Dermis blood vessel endothelial cell (primary cell): Measurements from ENCODE around the gene CYTH2. TPM values are rescaled to one million over a fixed set of nuclear protein-coding genes. Genes with fewer than 3 reads are reported as not detected.

ENCODE experiments used
- DNase-seq: peaks from one replicate; pipeline ENCODE4 v3.0.0; 2010
- total RNA-seq: library from RNA; depleted of rRNA; stranded (reverse); fragments of >200 nt; gene quantifications from 2 replicates; pipeline ENCODE4 v1.2.3, GENCODE V29; 2014

CYTH2 gene
- total RNA-seq, 1 donor from 2014 or later, result 89.0 TPM

DNA sequence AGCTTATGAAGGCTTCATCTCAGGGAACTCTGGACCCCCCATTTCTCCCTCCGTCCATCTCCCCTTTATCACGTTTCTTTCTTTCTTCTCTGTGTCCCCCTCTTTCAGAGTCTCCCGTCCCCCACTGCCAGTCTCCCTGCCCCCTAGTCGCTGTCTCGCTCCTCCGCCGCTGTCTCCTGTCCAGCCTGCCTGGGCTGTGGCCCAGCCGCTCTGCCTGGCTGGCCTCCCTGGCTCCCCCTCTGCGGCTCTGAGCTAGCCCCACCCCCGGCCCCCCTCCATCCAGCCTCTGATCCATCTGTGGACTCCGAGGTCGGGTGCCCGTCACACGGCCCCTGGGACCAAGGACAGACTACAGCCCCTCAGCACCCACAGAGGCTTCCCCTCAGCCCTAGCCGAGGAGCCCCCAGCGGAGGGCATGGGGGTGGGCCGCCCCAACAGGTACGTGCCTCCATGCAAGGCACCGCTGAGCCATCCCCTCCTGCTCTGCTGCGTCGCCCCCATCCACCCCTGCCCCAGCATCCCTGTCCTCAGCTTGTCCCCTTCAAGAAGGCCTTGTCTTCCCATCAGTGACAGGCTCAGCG, 14.9 kb upstream of the CYTH2 start:
- no peak for DNase-seq

DNA sequence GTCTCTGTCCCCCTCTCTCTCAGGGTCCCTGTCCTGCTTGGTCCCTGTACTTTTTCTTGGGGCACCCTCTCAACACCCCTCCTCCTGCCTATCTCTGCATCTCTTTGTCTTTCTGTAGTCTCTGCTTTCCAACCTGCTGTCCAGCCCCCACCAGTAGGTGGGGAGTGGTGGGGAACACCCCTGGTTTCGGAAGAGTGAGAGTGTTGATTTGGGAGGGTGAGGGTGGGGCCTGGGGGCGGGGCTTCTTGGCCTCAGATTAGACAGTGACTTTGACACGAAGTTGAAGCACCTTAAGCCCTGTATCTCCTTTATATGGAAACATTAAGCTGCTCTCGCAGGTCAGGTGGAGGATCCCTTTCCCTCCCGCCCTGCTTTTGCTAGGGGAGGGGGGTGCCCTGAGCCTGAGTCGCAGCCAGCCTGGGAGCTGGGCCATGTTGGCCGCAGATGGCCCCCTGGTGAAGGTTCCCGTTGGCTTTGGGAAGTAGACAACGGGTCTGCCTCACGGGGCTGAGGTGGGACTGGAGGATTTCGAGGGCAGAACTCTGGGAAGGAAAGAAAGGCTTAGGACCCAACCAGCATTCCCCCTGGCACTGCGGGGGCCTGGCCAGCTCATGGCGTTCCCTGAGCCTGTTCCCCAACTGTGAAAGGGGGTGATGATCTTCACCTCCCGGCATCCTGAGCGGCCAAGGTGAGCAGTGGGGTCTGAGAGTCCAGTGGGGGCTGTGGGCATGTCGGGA, 13.8 kb upstream of the CYTH2 start, which contains the start of gene KCNJ14:
TSS of gene KCNJ14 (plus strand) at position 404 of the 737 bp plus-strand sequence. CDS start 6,151 bp downstream, outside the sequence.
- DNase-seq, result no peak

DNA sequence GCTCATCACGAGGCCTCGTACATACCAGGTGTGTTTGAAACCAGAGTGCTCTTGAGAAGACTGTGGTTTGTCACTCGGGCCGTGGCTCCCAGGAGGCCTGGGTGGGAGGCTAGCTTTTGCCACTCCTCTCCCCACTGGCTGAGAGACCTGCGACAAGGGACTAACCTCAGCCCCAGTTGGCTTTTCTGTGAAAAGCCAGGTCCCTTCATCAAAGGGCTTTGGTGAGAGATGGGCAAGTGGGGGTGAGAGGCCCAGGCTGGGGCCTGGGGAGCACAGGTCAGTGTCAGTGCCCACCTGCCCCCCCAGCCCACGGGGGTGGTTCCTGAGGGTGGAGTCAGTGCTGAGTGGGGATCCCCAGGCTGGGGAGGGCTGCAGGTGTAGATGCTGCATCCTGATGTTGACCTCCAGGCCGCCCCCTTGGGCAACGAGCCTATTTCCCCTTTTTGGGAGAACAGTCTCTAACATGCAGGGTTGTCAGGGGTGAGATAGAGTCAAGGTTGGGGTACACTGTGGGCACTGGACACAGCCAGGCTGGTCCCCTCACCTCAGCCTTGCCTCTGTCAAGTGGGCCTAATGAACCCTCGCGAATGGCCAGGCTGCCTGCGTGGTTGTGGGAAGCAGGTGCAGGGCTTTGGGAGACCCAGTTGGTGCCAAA, 13.1 kb upstream of the CYTH2 start:
- no peak for DNase-seq

DNA sequence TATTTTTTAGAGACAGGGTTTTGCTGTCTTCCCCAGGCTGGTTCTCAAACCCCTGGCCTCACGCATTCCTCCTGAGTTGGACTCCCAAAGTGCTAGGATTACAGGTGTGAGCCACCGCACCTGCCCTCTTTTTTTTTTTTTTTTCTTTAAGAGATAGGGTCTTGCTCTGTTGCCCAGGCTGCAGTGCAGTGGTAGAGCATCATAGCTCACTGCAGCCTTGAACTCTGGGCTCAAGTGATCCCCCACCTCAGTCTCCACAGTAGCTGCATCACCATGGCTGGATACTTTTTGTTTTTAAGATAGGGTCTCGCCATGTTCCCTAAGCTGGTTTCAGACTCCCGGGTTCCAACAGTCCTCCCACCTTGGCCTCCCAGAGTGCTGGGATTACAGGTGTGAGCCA, 12.3 kb upstream of the CYTH2 start:
- no peak for DNase-seq

DNA sequence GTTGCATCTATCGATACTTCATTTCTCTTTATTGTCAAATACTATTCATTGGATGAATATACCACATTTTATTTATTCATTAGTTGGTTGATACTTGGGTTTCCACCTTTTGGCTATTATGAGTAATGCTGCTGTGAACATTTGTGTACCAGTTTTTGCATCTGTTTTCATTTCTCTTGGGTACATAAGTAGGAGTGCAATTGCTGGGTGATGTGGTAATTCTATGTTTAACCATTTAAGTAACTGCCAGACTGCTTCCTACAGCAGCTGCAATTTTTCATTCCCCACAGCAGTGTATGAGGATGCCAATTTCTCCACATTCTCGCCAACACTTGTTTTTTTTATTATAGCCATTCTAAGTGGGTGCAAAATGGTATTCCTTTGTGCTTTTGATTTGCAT, 11.2 kb upstream of the CYTH2 start:
- no peak for DNase-seq

DNA sequence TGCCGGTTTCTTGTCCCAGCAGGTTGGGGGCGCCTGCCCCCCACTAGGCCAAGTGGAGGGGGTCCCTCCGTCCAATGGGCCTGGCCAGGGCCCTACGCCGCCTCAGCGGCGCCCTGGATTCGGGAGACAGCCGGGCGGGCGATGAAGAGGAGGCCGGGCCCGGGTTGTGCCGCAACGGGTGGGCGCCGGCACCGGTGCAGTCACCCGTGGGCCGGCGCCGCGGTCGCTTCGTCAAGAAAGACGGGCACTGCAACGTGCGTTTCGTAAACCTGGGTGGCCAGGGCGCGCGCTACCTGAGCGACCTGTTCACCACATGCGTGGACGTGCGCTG, 7.6 kb upstream of the CYTH2 start:
- DNase-seq, result no peak

DNA sequence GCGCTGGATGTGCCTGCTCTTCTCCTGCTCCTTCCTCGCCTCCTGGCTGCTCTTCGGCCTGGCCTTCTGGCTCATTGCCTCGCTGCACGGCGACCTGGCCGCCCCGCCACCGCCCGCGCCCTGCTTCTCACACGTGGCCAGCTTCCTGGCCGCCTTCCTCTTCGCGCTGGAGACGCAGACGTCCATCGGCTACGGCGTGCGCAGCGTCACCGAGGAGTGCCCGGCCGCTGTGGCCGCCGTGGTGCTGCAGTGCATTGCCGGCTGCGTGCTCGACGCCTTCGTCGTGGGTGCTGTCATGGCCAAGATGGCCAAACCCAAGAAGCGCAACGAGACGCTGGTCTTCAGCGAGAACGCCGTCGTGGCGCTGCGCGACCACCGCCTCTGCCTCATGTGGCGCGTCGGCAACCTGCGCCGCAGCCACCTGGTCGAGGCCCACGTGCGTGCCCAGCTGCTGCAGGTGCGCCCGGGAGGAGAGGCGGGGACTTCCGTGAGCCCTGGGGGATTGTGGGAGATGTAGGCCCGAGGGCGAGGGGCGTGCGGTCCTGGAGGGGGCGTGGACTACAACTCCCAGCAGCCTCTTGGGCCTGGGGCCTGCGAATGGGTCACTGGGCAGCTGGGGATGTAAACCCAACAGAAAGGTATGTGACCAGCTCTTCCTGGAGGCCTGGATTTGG, 7.0 kb upstream of the CYTH2 start:
- no peak for DNase-seq

DNA sequence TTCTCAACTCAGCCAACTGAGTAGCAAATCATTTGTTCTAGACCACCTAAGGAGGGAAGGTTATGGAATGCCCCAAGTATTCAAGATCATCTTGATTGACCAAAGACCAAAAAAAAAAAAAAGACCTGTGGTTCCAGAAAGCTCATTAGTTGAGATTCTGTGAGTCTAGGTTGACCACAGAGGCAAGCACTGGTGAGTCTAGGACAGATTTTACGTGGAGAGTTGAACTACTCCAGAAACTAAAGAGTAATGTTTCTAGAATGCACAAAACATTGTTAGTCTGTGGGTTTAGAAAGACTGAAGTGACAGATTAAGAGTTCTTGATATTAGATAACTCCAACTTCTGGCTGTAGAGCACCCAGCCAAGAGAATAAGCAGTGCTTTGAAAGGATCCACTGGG, 4.0 kb upstream of the CYTH2 start:
- no peak for DNase-seq

DNA sequence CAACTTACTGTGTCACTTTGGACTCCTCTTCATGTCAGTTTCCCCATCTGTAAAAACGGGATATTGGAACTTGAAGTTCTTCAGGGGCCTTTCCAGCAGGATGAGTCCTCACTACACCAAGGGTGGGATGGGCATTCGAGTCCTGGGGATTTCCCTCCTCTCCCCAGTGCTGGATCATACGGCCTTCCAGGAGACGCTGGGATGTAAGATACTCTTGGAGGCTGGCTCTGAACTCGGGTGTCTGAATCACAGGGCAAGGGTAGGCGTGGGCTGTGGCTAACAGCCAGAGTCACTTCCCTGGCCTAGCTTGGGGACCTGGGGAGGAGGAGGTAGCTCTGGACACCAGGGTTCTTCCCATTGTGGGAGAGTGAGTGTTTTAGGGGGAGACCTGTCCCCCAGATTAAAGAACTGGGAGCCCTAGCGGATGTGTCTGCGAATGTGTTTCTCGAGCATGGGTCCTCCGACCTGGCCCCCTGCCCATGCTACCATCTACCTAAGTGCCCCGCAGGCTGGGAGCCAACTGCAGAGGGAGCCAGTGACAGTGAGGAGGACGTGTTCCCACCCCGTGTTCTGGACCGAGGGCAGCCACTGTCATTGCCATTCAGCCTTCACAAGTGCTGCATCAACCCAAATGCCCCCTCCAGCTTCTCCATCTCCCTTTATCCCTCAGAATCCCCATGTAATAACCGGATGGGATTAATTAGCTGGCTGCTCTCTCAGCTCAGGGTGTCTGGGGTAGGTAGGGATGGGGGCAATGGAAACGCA, 2.4 kb upstream of the CYTH2 start:
- DNase-seq, result peak; percentile 30

DNA sequence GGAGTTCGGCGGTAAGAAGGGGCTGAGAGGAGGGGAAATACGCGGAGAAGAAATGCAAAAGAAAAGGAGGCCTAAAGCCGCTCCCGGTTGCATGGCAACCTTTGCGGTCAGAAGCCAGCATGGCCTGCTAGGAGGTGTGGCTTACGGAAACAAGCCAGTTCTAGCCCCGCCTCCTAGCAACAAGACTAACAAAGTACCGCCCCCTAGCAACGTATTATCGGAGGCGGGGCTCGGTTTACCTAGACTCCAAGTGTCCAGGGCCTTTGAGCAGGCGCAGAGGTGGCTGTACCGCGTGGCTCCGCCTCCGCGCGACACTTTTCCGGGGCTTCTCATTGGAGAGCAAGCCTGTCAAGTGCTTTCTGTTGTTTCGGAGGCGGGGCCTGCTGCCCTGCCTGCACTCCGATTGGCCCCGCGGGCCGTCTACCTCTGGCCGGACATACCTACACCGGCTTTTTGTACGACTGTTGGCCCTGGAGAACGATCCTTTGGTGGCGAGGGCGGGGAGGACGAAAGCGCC, 339 bp upstream of the CYTH2 start:
- peak; percentile 100 for DNase-seq

DNA sequence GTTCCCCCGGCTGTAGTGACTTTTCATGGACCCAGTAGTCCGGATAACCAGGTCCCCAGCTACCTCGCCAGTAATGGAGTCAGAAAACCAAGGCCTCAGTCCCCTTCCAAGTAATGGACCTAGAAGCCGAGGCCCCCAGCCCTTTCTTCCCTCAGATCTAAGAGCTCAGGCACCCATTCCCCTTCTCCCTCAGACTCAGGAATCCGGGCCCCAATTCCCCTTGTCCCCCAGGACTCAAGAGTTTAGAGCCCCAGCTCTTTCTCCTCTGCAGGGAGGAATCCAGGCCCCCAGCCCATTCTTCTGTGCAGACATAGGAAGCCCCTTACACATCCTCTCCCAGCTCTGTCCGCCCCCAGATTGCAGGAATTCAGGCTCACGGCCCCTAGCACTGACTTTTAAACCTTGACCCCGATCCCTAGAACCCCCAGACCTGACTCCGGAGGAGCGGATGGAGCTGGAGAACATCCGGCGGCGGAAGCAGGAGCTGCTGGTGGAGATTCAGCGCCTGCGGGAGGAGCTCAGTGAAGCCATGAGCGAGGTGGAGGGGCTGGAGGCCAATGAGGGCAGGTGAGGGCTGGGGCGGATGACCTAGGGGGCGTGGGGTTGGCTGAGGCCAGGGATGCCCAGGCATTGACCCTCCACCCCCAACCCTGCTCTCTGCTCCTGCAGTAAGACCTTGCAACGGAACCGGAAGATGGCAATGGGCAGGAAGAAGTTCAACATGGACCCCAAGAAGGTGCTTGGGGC, 938 bp downstream of the CYTH2 start:
- no peak for DNase-seq

DNA sequence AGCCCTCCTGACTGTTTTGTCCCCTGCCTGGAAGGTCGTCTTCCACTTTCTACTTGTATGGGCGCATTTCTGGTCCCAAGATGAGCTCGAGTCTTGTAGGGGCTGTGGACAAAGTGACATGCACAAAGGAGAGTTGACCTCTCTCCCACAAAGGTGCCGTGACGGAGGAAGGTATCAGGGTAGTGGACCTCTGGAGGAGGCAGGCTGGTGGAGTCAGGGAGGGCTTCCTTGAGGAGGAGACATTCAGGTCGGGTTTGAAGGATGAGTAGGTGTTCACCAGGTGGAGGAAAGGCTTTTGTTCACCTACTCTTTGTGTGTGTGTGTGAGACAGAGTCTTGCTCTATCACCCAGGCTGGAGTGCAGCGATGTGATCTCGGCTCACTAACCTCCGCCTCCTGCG, 1.7 kb downstream of the CYTH2 start:
- DNase-seq, result no peak

DNA sequence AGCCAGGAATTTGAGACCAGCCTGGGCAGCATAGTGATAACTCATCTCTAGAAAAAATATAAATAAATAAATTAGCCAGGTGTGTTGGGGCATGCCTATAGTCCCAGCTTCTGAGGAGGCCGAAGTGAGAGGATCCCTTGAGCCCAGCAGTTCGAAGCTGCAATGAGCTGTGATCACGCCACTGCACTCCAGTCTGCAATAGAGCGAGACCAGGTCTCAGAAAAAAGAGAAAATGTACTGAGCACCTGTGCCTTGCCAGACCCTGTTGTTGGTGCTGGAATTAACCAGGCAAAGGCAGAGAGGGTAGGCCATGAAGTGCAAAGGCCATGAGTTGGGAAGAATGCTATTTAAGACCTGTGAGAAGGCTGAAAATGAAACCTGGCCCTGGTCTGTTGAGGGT, 2.7 kb downstream of the CYTH2 start:
- DNase-seq, result no peak

DNA sequence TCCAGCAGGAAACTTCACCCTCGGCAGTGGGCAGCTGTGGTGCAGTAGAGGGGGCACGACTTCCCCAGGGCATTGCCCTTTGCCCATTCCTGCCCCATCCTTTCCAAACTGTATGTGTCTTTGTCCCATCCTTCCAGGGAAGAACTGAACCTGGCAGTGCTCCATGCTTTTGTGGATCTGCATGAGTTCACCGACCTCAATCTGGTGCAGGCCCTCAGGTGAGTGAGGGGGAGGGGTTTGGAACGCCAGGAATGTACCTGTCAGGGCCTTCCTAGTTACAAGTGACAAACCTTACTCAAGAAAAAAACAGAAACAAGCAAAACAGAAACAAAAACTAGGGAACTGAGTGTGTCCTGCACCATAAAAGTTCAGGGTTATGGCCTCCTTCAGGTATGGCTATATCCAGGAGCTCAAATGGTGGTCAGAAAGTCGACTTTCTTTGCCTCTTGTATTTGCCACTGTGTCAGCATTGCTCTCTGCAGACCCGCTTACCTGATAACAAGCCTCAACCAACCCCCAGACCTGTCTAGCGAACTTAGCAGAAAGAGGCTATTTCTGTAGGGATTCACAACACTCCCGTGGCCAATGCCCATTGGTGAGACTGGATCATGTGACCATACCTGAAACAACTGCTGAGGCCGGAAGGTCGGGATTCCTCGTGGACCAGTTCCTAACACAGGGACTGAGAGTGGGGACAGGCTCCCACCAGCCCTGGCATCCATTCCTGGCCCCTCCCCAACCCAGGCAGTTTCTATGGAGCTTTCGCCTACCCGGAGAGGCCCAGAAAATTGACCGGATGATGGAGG, 4.2 kb downstream of the CYTH2 start:
- DNase-seq, result no peak

DNA sequence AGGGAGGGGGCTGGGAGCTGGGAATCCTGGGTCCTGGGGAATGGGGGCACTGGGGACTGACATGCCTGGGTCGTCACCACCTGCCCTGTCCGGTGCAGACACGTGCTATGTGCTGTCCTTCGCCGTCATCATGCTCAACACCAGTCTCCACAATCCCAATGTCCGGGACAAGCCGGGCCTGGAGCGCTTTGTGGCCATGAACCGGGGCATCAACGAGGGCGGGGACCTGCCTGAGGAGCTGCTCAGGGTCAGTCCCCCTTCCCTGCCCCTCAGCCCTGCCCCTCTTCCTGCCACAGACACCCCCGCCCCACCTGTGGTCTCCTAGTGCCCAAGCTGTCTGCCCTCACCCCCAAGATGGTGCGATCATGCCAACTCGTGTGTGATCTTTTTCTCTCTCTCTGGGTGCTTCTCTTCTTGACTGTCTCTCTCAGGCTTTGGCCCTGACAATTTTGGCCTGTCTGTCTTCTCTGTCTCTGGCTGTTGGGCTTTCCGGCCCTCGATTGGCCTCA, 5.0 kb downstream of the CYTH2 start:
- DNase-seq, result no peak

DNA sequence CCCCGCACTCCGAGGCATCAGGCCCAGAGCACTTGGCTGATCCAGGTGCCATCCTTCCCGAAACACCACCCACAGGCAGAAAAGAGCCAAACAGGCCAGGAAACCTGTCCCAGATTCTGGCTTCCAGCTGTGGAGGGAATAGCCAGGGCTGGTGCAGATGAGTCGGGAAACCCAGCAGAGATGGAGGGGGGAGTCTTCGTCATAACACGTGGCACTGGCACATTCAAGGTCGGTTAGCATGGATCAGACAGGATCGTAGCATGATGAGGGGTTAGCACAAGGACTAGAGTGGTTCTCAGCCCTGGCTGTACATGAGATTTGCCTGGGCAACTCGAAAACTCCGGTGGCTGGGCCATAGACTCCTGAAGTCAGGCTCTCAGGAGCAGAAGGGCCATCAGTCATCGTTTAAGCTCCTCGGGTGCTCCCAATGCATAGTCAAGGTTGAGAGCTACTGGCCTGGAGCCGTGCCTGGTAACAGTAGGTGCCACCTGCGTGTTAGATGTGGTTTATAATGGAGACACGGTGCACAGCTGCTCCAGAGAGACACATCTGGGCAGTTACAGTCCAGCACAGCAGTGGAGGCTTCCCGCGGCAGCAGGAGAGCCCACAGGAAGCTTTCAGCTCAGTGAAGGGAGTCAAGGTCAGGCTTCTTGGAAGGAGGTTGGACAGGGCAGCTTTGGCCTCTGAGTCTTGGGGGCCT, 6.3 kb downstream of the CYTH2 start:
- DNase-seq, result no peak

DNA sequence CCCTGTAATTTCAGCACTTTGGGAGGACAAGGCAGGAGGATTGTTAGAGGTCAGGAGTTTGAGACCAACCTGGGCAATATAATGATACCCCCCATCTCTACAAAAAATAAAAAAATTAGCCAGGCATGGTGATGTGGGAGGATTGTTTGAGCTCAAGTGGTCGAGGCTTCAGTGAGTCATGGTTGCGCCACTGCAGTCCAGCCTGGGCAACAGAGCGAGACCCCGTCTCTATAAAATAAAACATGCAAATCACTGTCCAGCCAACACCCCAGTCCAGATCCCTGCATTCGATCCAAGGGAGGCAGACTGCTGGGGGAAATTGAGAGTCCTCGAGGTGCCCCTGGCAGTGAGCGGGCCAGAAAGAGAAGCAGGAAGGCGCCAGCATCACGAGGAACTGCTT, 7.0 kb downstream of the CYTH2 start:
- no peak for DNase-seq

DNA sequence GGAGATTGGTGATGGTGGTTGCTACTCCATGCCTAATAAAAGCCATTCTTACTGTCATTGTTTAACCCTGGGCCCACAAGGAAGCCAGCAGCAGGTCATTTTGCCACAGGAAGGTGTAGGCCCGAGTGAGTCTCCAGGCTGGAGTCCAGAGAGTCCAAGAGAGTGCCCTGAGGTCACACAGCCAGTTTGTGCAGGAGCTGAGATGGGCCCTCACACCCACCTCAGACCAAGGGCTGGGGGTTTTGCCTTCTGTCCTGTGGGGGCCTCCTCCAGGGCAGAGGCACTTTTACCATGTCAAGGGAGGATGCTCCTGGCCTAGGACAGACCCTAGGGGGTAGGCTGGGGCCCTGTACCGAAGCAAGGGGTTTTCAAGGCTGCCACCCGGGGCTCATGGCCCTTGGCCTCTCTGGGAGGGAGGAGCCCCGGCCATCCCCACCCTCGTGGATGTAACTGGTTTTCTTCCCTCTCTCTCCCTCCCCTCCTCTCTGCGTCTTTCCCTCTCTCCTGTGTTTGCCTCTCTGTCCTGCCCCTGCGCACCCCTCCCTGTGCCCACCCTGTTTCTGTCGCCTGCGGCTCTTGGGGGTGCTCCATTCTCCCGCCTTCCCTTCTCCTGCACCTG, 8.0 kb downstream of the CYTH2 start:
- no peak for DNase-seq

DNA sequence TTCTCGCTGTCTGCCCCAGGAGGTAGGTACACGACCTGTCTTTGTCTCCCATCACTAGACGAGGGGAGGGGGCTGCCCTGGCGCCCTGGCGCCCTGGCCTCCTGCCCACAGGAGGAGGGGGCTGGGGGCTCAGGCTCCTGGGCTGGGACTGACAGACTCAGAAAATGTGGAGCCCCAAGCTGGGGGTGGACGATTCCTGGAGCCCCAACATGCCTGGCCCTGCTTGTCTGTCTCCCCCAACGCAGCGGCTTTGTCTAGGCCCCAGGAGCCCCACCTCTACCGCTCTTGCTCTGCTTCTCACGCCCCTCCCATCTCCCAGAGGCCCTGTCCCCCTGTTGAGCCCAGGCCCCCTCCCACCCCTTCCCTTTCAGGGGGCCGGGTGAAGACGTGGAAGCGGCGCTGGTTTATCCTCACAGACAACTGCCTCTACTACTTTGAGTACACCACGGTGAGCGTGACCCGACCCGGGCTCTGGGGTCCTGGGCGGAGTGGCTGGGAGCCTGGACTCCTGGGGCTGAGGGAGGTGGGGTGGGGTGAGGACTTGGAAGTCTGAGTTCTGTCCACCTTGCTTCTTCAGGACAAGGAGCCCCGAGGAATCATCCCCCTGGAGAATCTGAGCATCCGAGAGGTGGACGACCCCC, 8.6 kb downstream of the CYTH2 start:
- no peak for DNase-seq
